Umbilical cord (tissue), 2 donors: ENCODE results near the gene PAX2. TPM values are rescaled to one million over a fixed set of nuclear protein-coding genes. Genes with fewer than 3 reads are reported as not detected.

ENCODE experiments used
- DNase-seq: peaks from one replicate; pipeline ENCODE4 v3.0.0-alpha.2; 2015; ENCODE audit warnings: low spot score
- total RNA-seq: library from RNA; depleted of rRNA; stranded (reverse); fragments of >200 nt; gene quantifications from one replicate; pipeline ENCODE4 v1.2.3, GENCODE V29; 2014; ENCODE audit warnings: low replicate concordance; ENCODE audit not compliant: insufficient read depth

Gene PAX2
- total RNA-seq, 1 donor from 2014 or later = 3.1 TPM

- DNase-seq = no peak
Measured at GRCh38 chr10:100841528-100841927, 96.1 kb downstream of the PAX2 start.

GRCh38 chr10:100847440-100847839 lies 102.1 kb downstream of the PAX2 start:
- DNase-seq = no peak

GRCh38 chr10:100848770-100849169 lies 103.4 kb downstream of the PAX2 start:
- DNase-seq = no peak

- no peak for DNase-seq
Measured at GRCh38 chr10:100858261-100858660, 112.9 kb downstream of the PAX2 start.

- DNase-seq = no peak
Measured at GRCh38 chr10:100858747-100859483, 113.5 kb downstream of the PAX2 start.

GRCh38 chr10:100859484-100859763 lies 114.0 kb downstream of the PAX2 start:
- no peak for DNase-seq

- DNase-seq = no peak
Measured at GRCh38 chr10:100863433-100863832, 118.1 kb downstream of the PAX2 start.

- DNase-seq = no peak
Measured at GRCh38 chr10:100864036-100864885, 118.9 kb downstream of the PAX2 start.

- no peak for DNase-seq
Measured at GRCh38 chr10:100864978-100865377, 119.6 kb downstream of the PAX2 start.

GRCh38 chr10:100866010-100866409 lies 120.6 kb downstream of the PAX2 start:
- DNase-seq = no peak

- no peak for DNase-seq
Measured at GRCh38 chr10:100866575-100867098, 121.3 kb downstream of the PAX2 start.

GRCh38 chr10:100867261-100867963 lies 122.0 kb downstream of the PAX2 start:
- DNase-seq = no peak

- DNase-seq = no peak
Measured at GRCh38 chr10:100868382-100868781, 123.0 kb downstream of the PAX2 start.

- no peak for DNase-seq
Measured at GRCh38 chr10:100869399-100869798, 124.0 kb downstream of the PAX2 start.

GRCh38 chr10:100872034-100872791 lies 126.8 kb downstream of the PAX2 start:
- DNase-seq = no peak

- DNase-seq = peak; percentile 74
Measured at GRCh38 chr10:100873146-100873826, 127.9 kb downstream of the PAX2 start.

- no peak for DNase-seq
Measured at GRCh38 chr10:100873827-100874326, 128.5 kb downstream of the PAX2 start.

- DNase-seq = no peak
Measured at GRCh38 chr10:100874702-100875483, 129.5 kb downstream of the PAX2 start.

- no peak for DNase-seq
Measured at GRCh38 chr10:100875484-100876166, 130.2 kb downstream of the PAX2 start.
